Glutamatergic neuron (in vitro differentiated cells): ENCODE measurements around the gene CCBE1. TPM values are rescaled to one million over a fixed set of nuclear protein-coding genes. Genes with fewer than 3 reads are reported as not detected.
A peak's percentile ranks its signal among the peaks of the same experiment; 100 is the strongest.
"Not testable (repeated sequence)": the region's sequence is repeated elsewhere in the genome, so short reads cannot be mapped to it uniquely, and the experiment has no call there.

Experiments
- DNase-seq: peaks from one replicate; pipeline ENCODE4 v3.0.0; 2022
- H3K27ac Mint-ChIP-seq: one replicate; pipeline ENCODE4 v1.8.0; 2020; ENCODE audit warnings: mild to moderate bottlenecking, mixed read lengths, inconsistent platforms; ENCODE audit not compliant: unreplicated experiment
- H3K27me3 Mint-ChIP-seq: one replicate; pipeline ENCODE4 v1.8.0; 2020; ENCODE audit warnings: mild to moderate bottlenecking, moderate library complexity, mixed read lengths, inconsistent platforms; ENCODE audit not compliant: unreplicated experiment
- H3K36me3 Mint-ChIP-seq: one replicate; pipeline ENCODE4 v1.8.0; 2020; ENCODE audit warnings: mild to moderate bottlenecking, mixed read lengths, inconsistent platforms; ENCODE audit not compliant: unreplicated experiment
- H3K4me1 Mint-ChIP-seq: one replicate; pipeline ENCODE4 v1.8.0; 2020; ENCODE audit warnings: mild to moderate bottlenecking, low read depth, mixed read lengths, inconsistent platforms; ENCODE audit not compliant: unreplicated experiment
- H3K4me3 Mint-ChIP-seq: one replicate; pipeline ENCODE4 v1.8.0; 2020; ENCODE audit warnings: mild to moderate bottlenecking, mixed read lengths, inconsistent platforms; ENCODE audit not compliant: unreplicated experiment
- H3K9me3 Mint-ChIP-seq: one replicate; pipeline ENCODE4 v1.8.0; 2020; ENCODE audit warnings: mild to moderate bottlenecking, moderate library complexity, mixed read lengths, inconsistent platforms; ENCODE audit not compliant: unreplicated experiment
- CTCF ChIP-seq: fragments of 200-600 bp; sonication (generic); IDR thresholded peaks from one replicate; pipeline ENCODE4 v1.5.0; 2021; ENCODE audit not compliant: partially characterized antibody, unreplicated experiment
- total RNA-seq: library from RNA; stranded (reverse); fragmentation: NEBNext Ultra II Directional; extraction: Animal tissue kit (Norgen Biotek cat#: 25700); gene quantifications from one replicate; pipeline ENCODE4 v1.2.1, GENCODE V29; 2021; ENCODE audit not compliant: unreplicated experiment

Gene CCBE1
- total RNA-seq, 1 donor from 2014 or later: 0.81 TPM

- no peak overlapping the region for H3K4me3 Mint-ChIP-seq
- no peak for DNase-seq
- H3K9me3 Mint-ChIP-seq: no peaks in the 10 kb centered on the region
- H3K4me1 Mint-ChIP-seq: peaks cover 10% of the 10 kb centered on the region
- peaks cover 3% of the 10 kb centered on the region for H3K27me3 Mint-ChIP-seq
- H3K27ac Mint-ChIP-seq: no peak overlapping the region
- TF ChIP-seq CTCF: no peak
- H3K36me3 Mint-ChIP-seq: no peaks in the 10 kb centered on the region
Observed at GRCh38 chr18:59651071-59651470, 46.2 kb downstream of the CCBE1 start.

DNA sequence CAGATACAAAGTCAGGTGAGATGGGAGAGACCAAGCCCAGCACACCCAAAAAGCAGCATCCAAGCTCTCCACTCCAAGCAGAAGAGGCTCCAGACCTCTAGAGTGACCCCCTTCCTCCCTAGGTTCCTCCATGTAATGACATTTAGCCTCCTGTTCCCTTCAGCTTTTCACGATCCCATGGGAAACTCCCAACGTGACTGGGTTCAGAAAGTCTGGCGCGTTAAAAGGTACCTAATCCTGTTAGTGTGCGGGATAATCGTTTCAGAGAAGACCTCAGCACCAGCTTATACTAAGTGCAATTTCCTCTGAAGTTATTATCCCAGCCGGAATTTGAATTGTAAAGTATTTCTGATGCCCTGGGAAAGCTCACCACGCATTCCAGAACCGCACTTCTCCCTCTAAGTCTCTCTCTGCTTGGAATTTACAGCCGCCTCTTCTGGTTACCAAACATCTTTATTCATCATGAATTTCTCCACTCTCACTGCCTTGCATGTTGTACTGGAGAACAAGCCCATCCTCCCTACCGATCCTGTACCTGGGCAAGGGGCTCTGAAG, 46.9 kb downstream of the CCBE1 start:
- no peak overlapping the region for H3K4me3 Mint-ChIP-seq
- DNase-seq: no peak
- no peak overlapping the region for H3K27ac Mint-ChIP-seq
- H3K4me1 Mint-ChIP-seq: peaks cover 10% of the 10 kb centered on the region
- no peaks in the 10 kb centered on the region for H3K36me3 Mint-ChIP-seq
- H3K9me3 Mint-ChIP-seq: no peaks in the 10 kb centered on the region
- peaks cover 3% of the 10 kb centered on the region for H3K27me3 Mint-ChIP-seq
- no peak for TF ChIP-seq CTCF

GRCh38 chr18:59649591-59649990, 47.6 kb downstream of the CCBE1 start:
- peaks cover 10% of the 10 kb centered on the region for H3K4me1 Mint-ChIP-seq
- H3K27me3 Mint-ChIP-seq: peaks cover 3% of the 10 kb centered on the region
- DNase-seq: no peak

GRCh38 chr18:59648469-59648868, 48.8 kb downstream of the CCBE1 start:
- not testable (repeated sequence) for DNase-seq, H3K4me3 Mint-ChIP-seq, H3K27ac Mint-ChIP-seq, H3K36me3 Mint-ChIP-seq, H3K9me3 Mint-ChIP-seq, H3K27me3 Mint-ChIP-seq
- peaks cover 10% of the 10 kb centered on the region for H3K4me1 Mint-ChIP-seq

More at GRCh38 chr18:59649591-59649990, 47.6 kb downstream of the CCBE1 start:
- Mint-ChIP-seq H3K36me3 (no peaks in the 10 kb centered on the region), H3K27ac (peak overlapping the region; percentile 52), H3K4me3 (no peak overlapping the region), H3K9me3 (no peaks in the 10 kb centered on the region)
- no peak for TF ChIP-seq CTCF

DNA sequence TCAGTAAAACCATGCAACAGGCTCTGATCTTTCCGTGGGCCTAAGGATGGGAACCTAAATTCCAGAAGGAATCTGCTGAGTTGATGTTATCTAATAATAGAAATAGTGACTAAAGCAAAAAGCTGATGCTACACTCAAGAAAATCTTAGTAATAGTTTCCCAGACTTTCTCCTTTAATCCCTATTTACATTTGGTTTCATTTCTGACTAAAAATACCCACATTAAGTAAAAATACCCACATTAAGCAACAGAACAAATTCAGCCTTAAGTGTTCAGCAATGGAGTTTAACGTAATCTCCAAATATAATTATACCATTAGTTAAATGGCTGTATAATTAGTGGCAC, 50.3 kb downstream of the CCBE1 start:
- Mint-ChIP-seq H3K27ac (no peak overlapping the region), H3K27me3 (peaks cover 3% of the 10 kb centered on the region)
- no peak for TF ChIP-seq CTCF

More for the DNA sequence above, 50.3 kb downstream of the CCBE1 start:
- H3K36me3 Mint-ChIP-seq: no peaks in the 10 kb centered on the region
- no peak overlapping the region for H3K4me3 Mint-ChIP-seq
- peaks cover 2% of the 10 kb centered on the region for H3K9me3 Mint-ChIP-seq
- DNase-seq: no peak
- H3K4me1 Mint-ChIP-seq: peaks cover 10% of the 10 kb centered on the region
